ENCODE data around the gene DYNLL2. TPM values are rescaled to one million over a fixed set of nuclear protein-coding genes. Genes with fewer than 3 reads are reported as not detected.

Gene DYNLL2
- polyA plus RNA-seq, 1 donor (not counting 4 experiments of a cell fraction or from before 2014, with no cell fraction given) = 21.5 TPM

GRCh38 chr17:58079300-58080033 lies 3.8 kb upstream of the DYNLL2 start:
- no peak for TF ChIP-seq CTCF (optimal IDR thresholded peaks at IDR 0.05 in 1 of 3, IDR thresholded peaks at IDR 0.05 in 1 of 3, conservative IDR thresholded peaks at IDR 0.05 in 1 of 3; ENCODE audit: extremely low read depth in 1 of 3, insufficient read depth in 2 of 3, low read length in 3 of 3)
- TF ChIP-seq EZH2 (IDR thresholded peaks at IDR 0.05; ENCODE audit: low read length) = no peak
- peaks cover 11% of the 10 kb centered on the region for H3K79me2 ChIP-seq (ENCODE audit: control insufficient read depth, insufficient read depth, low read length)
- no peaks in the 10 kb centered on the region for H3K9me3 ChIP-seq (ENCODE audit: control insufficient read depth, low read depth, low read length)
- no peaks in the 10 kb centered on the region for H3K4me1 ChIP-seq (ENCODE audit: control insufficient read depth, extremely low read depth, insufficient read depth, low read length)
- no peaks in the 10 kb centered on the region for H3K9me1 ChIP-seq (ENCODE audit: control insufficient read depth, extremely low read depth, insufficient read depth, low read length)
- dilution Hi-C loops (cut with MboI; ENCODE audit: extremely low pct_ligation_motif_present, low sequenced_read_pairs) = no loop called here
- H4K20me1 ChIP-seq (ENCODE audit: control insufficient read depth, extremely low read depth, insufficient read depth, low read length) = peaks cover 3% of the 10 kb centered on the region
- H3K27ac ChIP-seq (ENCODE audit: control insufficient read depth, insufficient read depth, low read length) = no peak overlapping the region
- DNase-seq (ENCODE audit: low read depth, low spot score) (no peak), FAIRE-seq (no peak)
- no peak overlapping the region for H3K4me2 ChIP-seq (ENCODE audit: control insufficient read depth, extremely low read depth, insufficient read depth, low read depth, low read length)
- H2AFZ ChIP-seq (ENCODE audit: control insufficient read depth, low read length) = no peak overlapping the region
- no peak overlapping the region for H3K9ac ChIP-seq (ENCODE audit: control insufficient read depth, extremely low read depth, insufficient read depth, low read length)
- H3K4me3 ChIP-seq (ENCODE audit: control insufficient read depth in 2 of 3, extremely low read depth in 1 of 3, insufficient read depth in 2 of 3, low read depth in 1 of 3, low read length in 3 of 3) = no peak overlapping the region
- H3K36me3 ChIP-seq (ENCODE audit: control insufficient read depth in 2 of 2, extremely low read depth in 1 of 2, insufficient read depth in 2 of 2, low read length in 2 of 2) = no peaks in the 10 kb centered on the region
- H3K27me3 ChIP-seq (ENCODE audit: control insufficient read depth, extremely low read depth, insufficient read depth, low read length) = peaks cover 11% of the 10 kb centered on the region

DNA sequence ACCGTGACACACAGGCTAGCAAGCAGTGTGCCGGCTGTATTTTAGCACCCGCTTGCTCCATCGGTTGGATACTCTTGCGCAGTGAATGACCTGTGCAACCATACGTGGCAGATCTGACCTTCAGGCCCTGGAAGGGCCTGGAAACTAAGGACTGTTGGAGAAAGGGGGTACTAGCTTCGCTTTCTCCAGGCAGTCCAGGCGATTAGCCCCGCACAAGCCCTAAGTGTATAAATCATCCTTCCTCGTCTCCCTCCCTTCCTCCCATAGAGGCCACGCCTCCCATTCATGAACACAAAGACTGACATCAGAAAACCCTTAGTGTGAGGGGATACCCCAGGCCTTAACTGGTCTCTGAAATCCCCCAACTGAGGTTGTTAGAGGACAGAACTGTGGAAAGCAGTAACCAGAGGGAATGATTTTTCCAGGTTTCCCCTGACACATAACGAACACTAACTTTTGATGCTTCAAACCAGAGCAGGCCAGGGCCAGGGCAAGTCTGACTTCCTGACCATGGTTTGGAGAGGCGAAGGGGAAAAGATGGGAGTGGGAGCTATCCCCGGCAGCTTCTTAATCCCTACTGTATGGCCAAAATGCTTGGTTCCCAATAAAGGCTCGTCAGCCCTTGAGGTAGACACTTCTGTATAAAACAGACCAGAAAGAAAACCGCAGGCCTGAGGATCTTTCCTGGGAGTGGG lies 1.4 kb upstream of the DYNLL2 start:
- Histone ChIP-seq H3K27me3 (ENCODE audit: control insufficient read depth, extremely low read depth, insufficient read depth, low read length) (peaks cover 11% of the 10 kb centered on the region), H3K36me3 (ENCODE audit: control insufficient read depth in 2 of 2, extremely low read depth in 1 of 2, insufficient read depth in 2 of 2, low read length in 2 of 2) (peaks cover 4 to 10% of the 10 kb centered on the region in 2 experiments), H3K9ac (ENCODE audit: control insufficient read depth, extremely low read depth, insufficient read depth, low read length) (no peak overlapping the region), H3K9me3 (ENCODE audit: control insufficient read depth, low read depth, low read length) (no peaks in the 10 kb centered on the region), H4K20me1 (ENCODE audit: control insufficient read depth, extremely low read depth, insufficient read depth, low read length) (peaks cover 18% of the 10 kb centered on the region), H3K27ac (ENCODE audit: control insufficient read depth, insufficient read depth, low read length) (no peak overlapping the region), H3K4me2 (ENCODE audit: control insufficient read depth, extremely low read depth, insufficient read depth, low read depth, low read length) (no peak overlapping the region), H3K9me1 (ENCODE audit: control insufficient read depth, extremely low read depth, insufficient read depth, low read length) (no peaks in the 10 kb centered on the region), H3K79me2 (ENCODE audit: control insufficient read depth, insufficient read depth, low read length) (peaks cover 35% of the 10 kb centered on the region), H3K4me3 (ENCODE audit: control insufficient read depth in 2 of 3, extremely low read depth in 1 of 3, insufficient read depth in 2 of 3, low read depth in 1 of 3, low read length in 3 of 3) (no peak overlapping the region), H3K4me1 (ENCODE audit: control insufficient read depth, extremely low read depth, insufficient read depth, low read length) (peaks cover 9% of the 10 kb centered on the region), H2AFZ (ENCODE audit: control insufficient read depth, low read length) (no peak overlapping the region)
- FAIRE-seq (no peak), DNase-seq (ENCODE audit: low read depth, low spot score) (no peak)
- dilution Hi-C loops (cut with MboI; ENCODE audit: extremely low pct_ligation_motif_present, low sequenced_read_pairs) = no loop called here
- TF ChIP-seq CTCF (optimal IDR thresholded peaks at IDR 0.05 in 1 of 3, IDR thresholded peaks at IDR 0.05 in 1 of 3, conservative IDR thresholded peaks at IDR 0.05 in 1 of 3; ENCODE audit: extremely low read depth in 1 of 3, insufficient read depth in 2 of 3, low read length in 3 of 3) (no peak), EZH2 (IDR thresholded peaks at IDR 0.05; ENCODE audit: low read length) (no peak)

All from keratinocyte (primary cell).